GM12878 (cell line): ENCODE results near the gene MGLL. TPM values are rescaled to one million over a fixed set of nuclear protein-coding genes. Genes with fewer than 3 reads are reported as not detected.

Experiments used
- ATAC-seq: fragments of 200-7000 bp; cut with Tn5 transposase; 3 replicates; pipeline ENCODE4 v1.9.1; 2020; ENCODE audit warnings: mild to moderate bottlenecking, moderate library complexity
- BruUV-seq: library from RNA; stranded (reverse); fragments of 400-500 nt; replicated peaks from 2 replicates; lab custom pipeline; 2021; lab: Mats Ljungman, UMichigan
- CTCF ChIA-PET: fragments of 300-600 bp; sonication (Branson Sonifier 250); formaldehyde crosslinking; extraction: SDS; loops from one replicate; lab custom pipeline; 2021; ENCODE audit warnings: inconsistent platforms; lab: Yijun Ruan, JAX
- POLR2A ChIA-PET: fragments of 350-600 bp; formaldehyde crosslinking; extraction: SDS; loops from one replicate; lab custom pipeline; 2021; ENCODE audit warnings: inconsistent platforms; lab: Charles Lee
- RAD21 ChIA-PET: fragments of 300-600 bp; sonication (Branson Sonifier 250); formaldehyde crosslinking; loops from one replicate; lab custom pipeline; 2023; ENCODE audit warnings: antibody characterized with exemption; ENCODE audit not compliant: unreplicated experiment; lab: Charles Lee
- SMC1A ChIA-PET: fragments of 300-600 bp; sonication (Branson Sonifier 250); formaldehyde crosslinking; loops from one replicate; lab custom pipeline; 2023; ENCODE audit not compliant: unreplicated experiment, uncharacterized antibody; lab: Charles Lee
- DNase-seq: peaks from one replicate; pipeline ENCODE4 v3.0.0-alpha.2; 2011; ENCODE audit warnings: low read depth, low spot score
- FAIRE-seq: peaks from 3 replicates; lab custom pipeline; 2011; peaks lifted over from hg19 to GRCh38; lab: Jason Lieb, UNC
- H2AFZ ChIP-seq: 2 replicates; pipeline ENCODE4 v1.6.0; 2011; ENCODE audit warnings: low read depth, low read length, control low read depth; ENCODE audit not compliant: control insufficient read depth
- H3K27ac ChIP-seq: 2 replicates; pipeline ENCODE4 v1.5.1; 2011; ENCODE audit warnings: control low read depth; ENCODE audit not compliant: control insufficient read depth, insufficient read depth
- H3K27me3 ChIP-seq, 2 experiments: replicated peaks in 1 of 2; 2 replicates each; pipeline versions ENCODE4 v1.6.0 to v1.6.1; 2011; ENCODE audit warnings: low read length in 1 of 2; ENCODE audit not compliant: control insufficient read depth in 2 of 2, insufficient read depth in 2 of 2
- H3K36me3 ChIP-seq, 2 experiments: 2 replicates each; pipeline ENCODE4 v1.5.1; 2011; ENCODE audit warnings: low read length in 1 of 2; ENCODE audit not compliant: control insufficient read depth in 2 of 2, insufficient read depth in 2 of 2
- H3K4me1 ChIP-seq: 2 replicates; pipeline ENCODE4 v1.6.1; 2011; ENCODE audit warnings: mild to moderate bottlenecking, low read length, moderate library complexity, mixed read lengths; ENCODE audit not compliant: control insufficient read depth, insufficient read depth
- H3K4me2 ChIP-seq: 2 replicates; pipeline ENCODE4 v1.6.0; 2011; ENCODE audit warnings: control low read depth; ENCODE audit not compliant: control insufficient read depth, insufficient read depth
- H3K4me3 ChIP-seq: fragments of 200-600 bp; sonication (generic); 2 replicates; pipeline ENCODE4 v1.5.1; 2016
- H3K79me2 ChIP-seq: 2 replicates; pipeline ENCODE4 v1.6.0; 2011; ENCODE audit warnings: low read length; ENCODE audit not compliant: control insufficient read depth, insufficient read depth
- H3K9ac ChIP-seq: 2 replicates; pipeline ENCODE4 v1.8.0; 2011; ENCODE audit warnings: low read length, control low read depth, mixed read lengths; ENCODE audit not compliant: control insufficient read depth, insufficient read depth
- H3K9me3 ChIP-seq: replicated peaks from 3 replicates; pipeline ENCODE4 v1.5.1; 2011; ENCODE audit warnings: mild to moderate bottlenecking, low read length; ENCODE audit not compliant: control insufficient read depth, insufficient read depth
- H4K20me1 ChIP-seq: 2 replicates; pipeline ENCODE4 v1.6.0; 2011; ENCODE audit not compliant: control insufficient read depth, insufficient read depth
- BHLHE40 ChIP-seq, 2 experiments: fragments of 450-650 bp in 1 of 2; IDR thresholded peaks; 2 replicates each; pipeline ENCODE4 v1.6.1; 2011 to 2017; ENCODE audit warnings: low read depth in 2 of 2, borderline replicate concordance in 1 of 2, improper control_type of control experiment in 1 of 2, low read length in 1 of 2, mild to moderate bottlenecking in 1 of 2
- CBFB ChIP-seq: IDR thresholded peaks from 2 replicates; pipeline ENCODE4 v1.6.1; 2016; ENCODE audit warnings: antibody characterized with exemption, low read depth
- TBL1XR1 ChIP-seq: IDR thresholded peaks from 2 replicates; pipeline ENCODE4 v1.6.1; 2012; ENCODE audit warnings: low read depth, low read length, improper control_type of control experiment
- TCF3 ChIP-seq: IDR thresholded peaks from 2 replicates; pipeline ENCODE4 v1.6.1; 2012; ENCODE audit warnings: low read depth, mild to moderate bottlenecking, low read length, borderline replicate concordance; ENCODE audit not compliant: insufficient read depth
- WGBS: methylation state at CpG from one replicate; pipeline ENCODE4 v1.1.6; 2016; ENCODE audit warnings: low lambda C conversion rate; ENCODE audit not compliant: insufficient replicate concordance, insufficient coverage; ENCODE audit errors: missing lambda C conversion rate; 5-methylcytosine and 5-hydroxymethylcytosine counted together
- in situ Hi-C: fragments of 300-500 bp; cut with MboI; formaldehyde crosslinking; loops from 9 replicates; pipeline ENCODE4 v1.14.3; 2018; ENCODE audit warnings: mixed read lengths
- intact Hi-C: fragments of 100-400 bp; cut with micrococcal nuclease; formaldehyde crosslinking; loops from one replicate; pipeline ENCODE4 v1.14.2; 2022; ENCODE audit not compliant: unreplicated experiment
- polyA plus RNA-seq, 11 experiments: library from polyadenylated mRNA; depleted of rRNA in 4 of 11; unstranded in 6 of 11; stranded (reverse) in 5 of 11; fragments of >200 nt; fragmentation: Nextera tagmentation in 4 of 11; fragmentation: Illumina TruSeq in 1 of 11; extraction: Ambion mirVana in 4 of 11; extraction: Trizol in 1 of 11; gene quantifications; 1 replicate in 1 of 11; 2 replicates in 10 of 11; pipeline versions ENCODE4 v1.2.1 to v1.2.3, GENCODE V29; 2011 to 2016; ENCODE audit warnings: inconsistent platforms in 2 of 11, missing spikeins in 2 of 11, low read depth in 1 of 11
- total RNA-seq, 4 experiments: library from RNA; depleted of rRNA in 3 of 4; stranded (reverse); fragments of >200 nt in 3 of 4; fragmentation: Illumina TruSeq in 1 of 4; extraction: Trizol in 1 of 4; gene quantifications; 2 replicates each; pipeline versions ENCODE4 v1.2.1 to v1.2.3, GENCODE V29; 2013 to 2021
- TF ChIP-seq, protein P1 (sequence below): fragments of 450-650 bp; IDR thresholded peaks from 2 replicates; pipeline ENCODE4 v1.6.1; 2016; ENCODE audit warnings: mild to moderate bottlenecking
- TF ChIP-seq, protein P2 (sequence below): IDR thresholded peaks from 2 replicates; pipeline ENCODE4 v1.6.1; 2012; ENCODE audit warnings: low read depth, low read length, improper control_type of control experiment

The MGLL gene
- total and polyA plus RNA-seq, 10 of the 15 experiments (the other 5 are each of a cell fraction or from before 2014, with no cell fraction given), result 44.9 to 177 (median 72.9) TPM

GRCh38 chr3:127761441-127761801 is 60.9 kb downstream of the MGLL start (continued):
- TF ChIP-seq, protein P1, sequence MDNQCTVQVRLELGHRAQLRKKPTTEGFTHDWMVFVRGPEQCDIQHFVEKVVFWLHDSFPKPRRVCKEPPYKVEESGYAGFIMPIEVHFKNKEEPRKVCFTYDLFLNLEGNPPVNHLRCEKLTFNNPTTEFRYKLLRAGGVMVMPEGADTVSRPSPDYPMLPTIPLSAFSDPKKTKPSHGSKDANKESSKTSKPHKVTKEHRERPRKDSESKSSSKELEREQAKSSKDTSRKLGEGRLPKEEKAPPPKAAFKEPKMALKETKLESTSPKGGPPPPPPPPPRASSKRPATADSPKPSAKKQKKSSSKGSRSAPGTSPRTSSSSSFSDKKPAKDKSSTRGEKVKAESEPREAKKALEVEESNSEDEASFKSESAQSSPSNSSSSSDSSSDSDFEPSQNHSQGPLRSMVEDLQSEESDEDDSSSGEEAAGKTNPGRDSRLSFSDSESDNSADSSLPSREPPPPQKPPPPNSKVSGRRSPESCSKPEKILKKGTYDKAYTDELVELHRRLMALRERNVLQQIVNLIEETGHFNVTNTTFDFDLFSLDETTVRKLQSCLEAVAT, result 0 out of 2 replicates have a peak, but pooled peaks have one; percentile 8
- TF ChIP-seq CBFB (0 out of 2 replicates have a peak, but pooled peaks have one; percentile 23), TCF3 (0 out of 2 replicates have a peak, but pooled peaks have one; percentile 37), BHLHE40 (IDR thresholded peaks at IDR 0.05; ENCODE audit: borderline replicate concordance in 1 of 2, low read depth in 2 of 2, low read length in 1 of 2) (peak in 1 of 2 experiments; percentile 49; a peak in 1 of 4 replicates)

DNA sequence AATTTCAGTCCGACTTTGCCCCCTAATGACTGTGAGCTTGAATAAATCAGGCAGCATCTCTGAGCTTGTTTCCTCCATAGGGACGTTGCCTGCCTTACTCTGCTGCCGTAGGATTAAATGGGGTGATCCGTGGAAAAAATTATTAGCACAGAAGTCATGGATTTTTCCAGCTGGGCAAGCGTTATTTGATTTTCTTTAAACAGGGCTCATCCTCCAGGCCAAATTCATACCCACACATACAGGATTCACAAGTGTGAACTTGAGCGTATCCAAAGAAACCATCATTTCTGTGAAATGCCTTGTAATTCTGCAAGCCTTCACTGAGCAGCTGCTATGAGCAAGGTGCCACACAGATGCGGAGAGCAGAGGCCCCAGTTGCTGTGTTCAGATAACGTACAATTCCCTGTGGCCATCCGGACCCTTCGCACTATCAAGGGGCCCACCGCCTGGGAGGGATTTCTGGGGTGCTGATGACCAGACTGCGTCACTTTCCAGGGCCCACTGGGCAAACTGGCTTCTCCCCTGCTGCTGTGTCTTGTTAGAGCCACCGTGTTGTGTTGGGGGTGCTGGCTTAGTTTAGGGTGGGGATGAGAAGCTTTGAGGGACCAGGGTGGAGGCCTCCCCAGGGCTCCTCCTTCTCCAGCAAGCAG is 61.4 kb downstream of the MGLL start:
- RAD21 ChIA-PET, result interaction anchor here (1.1 to 10.7 kb wide), 8 partner anchors 8 to 96 kb away, joined by 3 to 149 read pairs (median 8); partner anchors contain the start of gene MGLL
- SMC1A ChIA-PET, result interaction anchor here (0.9 to 12.3 kb wide), 11 partner anchors 9 to 210 kb away, joined by 3 to 205 read pairs (median 5); partner anchors contain the start of gene MGLL
- H4K20me1 ChIP-seq, result no peaks in the 10 kb centered on the region
- no peak for FAIRE-seq
- in situ Hi-C loops (no loop called here), intact Hi-C loops (no loop called here)
- 81% methylated on average over 13 of the region's 13 CpGs for WGBS
- H3K36me3 ChIP-seq, result peaks cover 4 to 17% of the 10 kb centered on the region in 2 experiments; a peak in 2 of 4 replicates
- DNase-seq, result no peak
- peak overlapping the region; percentile 96 for H3K27ac ChIP-seq
- H3K4me1 ChIP-seq, result peaks cover 65% of the 10 kb centered on the region
- TF ChIP-seq, protein P2, sequence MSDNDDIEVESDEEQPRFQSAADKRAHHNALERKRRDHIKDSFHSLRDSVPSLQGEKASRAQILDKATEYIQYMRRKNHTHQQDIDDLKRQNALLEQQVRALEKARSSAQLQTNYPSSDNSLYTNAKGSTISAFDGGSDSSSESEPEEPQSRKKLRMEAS, result 0 out of 2 replicates have a peak, but pooled peaks have one; percentile 14
- no peak for TF ChIP-seq TBL1XR1
- no peaks in the 10 kb centered on the region for H3K27me3 ChIP-seq
- no peaks in the 10 kb centered on the region for H3K9me3 ChIP-seq
- peak overlapping the region; percentile 81 for H3K9ac ChIP-seq
- H2AFZ ChIP-seq, result no peak overlapping the region
- no peak for ATAC-seq
- POLR2A ChIA-PET, result interaction anchor here (1.1 to 8.8 kb wide), 7 partner anchors 9 to 60 kb away, joined by 3 to 116 read pairs (median 12); partner anchors contain the start of gene MGLL
- peaks cover 65% of the 10 kb centered on the region for H3K79me2 ChIP-seq
- CTCF ChIA-PET, result interaction anchor here (0.5 to 3.5 kb wide), 6 partner anchors 7 to 208 kb away, joined by 3 to 19 read pairs (median 8); partner anchors contain the start of gene MGLL
- H3K4me3 ChIP-seq, result peak overlapping the region; percentile 62; the same call in 1 of the 2 replicates
- H3K4me2 ChIP-seq, result peak overlapping the region; percentile 90; the same call in 1 of the 2 replicates
- no TSS peak for BruUV-seq
